Ramos (cell line): ENCODE results near the gene DENND6A.
"Not testable (repeated sequence)": the region's sequence is repeated elsewhere in the genome, so short reads cannot be mapped to it uniquely, and the experiment has no call there.

Experiments used
- in situ Hi-C: fragments of 300-500 bp; cut with MboI; formaldehyde crosslinking; loops from one replicate; pipeline ENCODE4 v1.14.3; 2022; ENCODE audit warnings: low sequenced_read_pairs; ENCODE audit not compliant: unreplicated experiment

Gene DENND6A

GRCh38 chr3:57646723-57647122 is 46.2 kb downstream of the DENND6A start:
- in situ Hi-C loops, result no loop called here

GRCh38 chr3:57644740-57645139 is 48.1 kb downstream of the DENND6A start:
- in situ Hi-C loops, result no loop called here

- in situ Hi-C loops, result no loop called here
These were observed 55.5 kb downstream of the DENND6A start for GRCh38 chr3:57637391-57637790.

GRCh38 chr3:57634259-57634658 is 58.6 kb downstream of the DENND6A start:
- in situ Hi-C loops, result not testable (repeated sequence)

- in situ Hi-C loops, result no loop called here
These were observed 64.9 kb downstream of the DENND6A start for GRCh38 chr3:57627976-57628375.

GRCh38 chr3:57624801-57625200 is 68.1 kb downstream of the DENND6A start:
- in situ Hi-C loops, result no loop called here

- in situ Hi-C loops, result no loop called here
These were observed 70.5 kb downstream of the DENND6A start for GRCh38 chr3:57622362-57622761.

- in situ Hi-C loops, result no loop called here
These were observed 75.1 kb downstream of the DENND6A start for GRCh38 chr3:57617739-57618138.

GRCh38 chr3:57616233-57616632 is 76.6 kb downstream of the DENND6A start:
- in situ Hi-C loops, result no loop called here

GRCh38 chr3:57611870-57612269 is 81.0 kb downstream of the DENND6A start:
- in situ Hi-C loops, result not testable (repeated sequence)

GRCh38 chr3:57605683-57606082 is 87.2 kb downstream of the DENND6A start:
- in situ Hi-C loops, result no loop called here

- in situ Hi-C loops, result no loop called here
These were observed 87.9 kb downstream of the DENND6A start for GRCh38 chr3:57604971-57605370.

GRCh38 chr3:57600195-57600594 is 92.7 kb downstream of the DENND6A start:
- in situ Hi-C loops, result no loop called here

GRCh38 chr3:57598765-57599360 is 94.0 kb downstream of the DENND6A start:
- in situ Hi-C loops, result no loop called here

- in situ Hi-C loops, result no loop called here
These were observed 95.6 kb downstream of the DENND6A start, which contains the start of gene ARF4 for GRCh38 chr3:57597127-57597923. TSS of gene ARF4 (minus strand) at chr3:57597344. CDS start at chr3:57597140, 204 bp downstream.

GRCh38 chr3:57596495-57597126 is 96.3 kb downstream of the DENND6A start:
- in situ Hi-C loops, result no loop called here

GRCh38 chr3:57594576-57594975 is 98.3 kb downstream of the DENND6A start:
- in situ Hi-C loops, result no loop called here

GRCh38 chr3:57594144-57594543 is 98.7 kb downstream of the DENND6A start:
- in situ Hi-C loops, result no loop called here

- in situ Hi-C loops, result no loop called here
These were observed 100.6 kb downstream of the DENND6A start for GRCh38 chr3:57592306-57592705.

GRCh38 chr3:57587905-57588304 is 105.0 kb downstream of the DENND6A start:
- in situ Hi-C loops, result no loop called here

- in situ Hi-C loops, result no loop called here
These were observed 106.1 kb downstream of the DENND6A start for GRCh38 chr3:57586778-57587177.
